PC-9 (cell line): Measurements from ENCODE around the gene EML6. TPM values are rescaled to one million over a fixed set of nuclear protein-coding genes. Genes with fewer than 3 reads are reported as not detected.

Experiments used
- BruUV-seq: library from RNA; stranded (reverse); fragments of 400-500 nt; replicated peaks from 2 replicates; lab custom pipeline; 2021; lab: Mats Ljungman, UMichigan
- CTCF ChIA-PET: fragments of 300-600 bp; sonication (Branson Sonifier 250); formaldehyde crosslinking; loops from one replicate; lab custom pipeline; 2022; ENCODE audit warnings: antibody characterized with exemption; lab: Charles Lee
- POLR2A ChIA-PET: fragments of 300-600 bp; sonication (Branson Sonifier 250); formaldehyde crosslinking; loops from one replicate; lab custom pipeline; 2022; ENCODE audit warnings: antibody characterized with exemption; ENCODE audit not compliant: unreplicated experiment; lab: Charles Lee
- DNase-seq, 2 experiments: peaks; one replicate each; pipeline versions ENCODE4 v3.0.0 to v3.0.0-alpha.2; 2015 to 2022; ENCODE audit warnings: mixed read lengths in 1 of 2
- H2AFZ ChIP-seq: fragments of 200-600 bp; sonication (generic); 2 replicates; pipeline ENCODE4 v1.8.1; 2017; ENCODE audit warnings: antibody characterized with exemption
- H3F3A ChIP-seq: fragments of 200-600 bp; sonication (generic); 2 replicates; pipeline ENCODE4 v1.8.1; 2017; ENCODE audit warnings: antibody characterized with exemption, mild to moderate bottlenecking, low read depth; ENCODE audit not compliant: insufficient read depth
- H3K27ac ChIP-seq: fragments of 200-600 bp; sonication (generic); 2 replicates; pipeline ENCODE4 v1.6.1; 2016; ENCODE audit warnings: mixed run types
- H3K27me3 ChIP-seq: fragments of 200-600 bp; sonication (generic); 2 replicates; pipeline ENCODE4 v1.6.1; 2016; ENCODE audit warnings: low read depth, mixed run types; ENCODE audit not compliant: insufficient read depth
- H3K36me3 ChIP-seq: fragments of 200-600 bp; sonication (generic); 2 replicates; pipeline ENCODE4 v1.6.1; 2016; ENCODE audit warnings: low read depth, mixed run types
- H3K4me1 ChIP-seq: fragments of 200-600 bp; sonication (generic); replicated peaks from 2 replicates; pipeline ENCODE4 v1.6.1; 2016; ENCODE audit warnings: mixed run types; ENCODE audit not compliant: insufficient read depth
- H3K4me2 ChIP-seq: fragments of 200-600 bp; sonication (generic); 2 replicates; pipeline ENCODE4 v1.6.1; 2017; ENCODE audit warnings: mixed run types
- H3K4me3 ChIP-seq: fragments of 200-600 bp; sonication (generic); 2 replicates; pipeline ENCODE4 v1.6.1; 2016; ENCODE audit warnings: mixed run types
- H3K79me2 ChIP-seq: fragments of 200-600 bp; sonication (generic); 2 replicates; pipeline ENCODE4 v1.6.1; 2017; ENCODE audit warnings: low read depth, mixed run types
- H3K9me2 ChIP-seq: fragments of 200-600 bp; sonication (generic); 2 replicates; pipeline ENCODE4 v1.8.1; 2017; ENCODE audit warnings: mild to moderate bottlenecking; ENCODE audit not compliant: insufficient read depth
- H3K9me3 ChIP-seq: fragments of 200-600 bp; sonication (generic); 2 replicates; pipeline ENCODE4 v1.8.1; 2016; ENCODE audit warnings: low read depth; ENCODE audit not compliant: insufficient read depth
- H4K20me1 ChIP-seq: fragments of 200-600 bp; sonication (generic); 2 replicates; pipeline ENCODE4 v1.8.1; 2017; ENCODE audit not compliant: insufficient read depth
- CTCF ChIP-seq: fragments of 200-600 bp; sonication (generic); conservative IDR thresholded peaks from 2 replicates; pipeline ENCODE4 v1.6.1; 2017; ENCODE audit warnings: mixed run types, antibody characterized with exemption, mild to moderate bottlenecking, moderate library complexity
- EZH2 ChIP-seq: fragments of 200-600 bp; sonication (generic); IDR thresholded peaks from 2 replicates; pipeline ENCODE4 v1.8.0; 2017; ENCODE audit warnings: antibody characterized with exemption, low read depth
- intact Hi-C: fragments of 100-400 bp; cut with micrococcal nuclease; formaldehyde crosslinking; loops from one replicate; pipeline ENCODE4 v1.10.0; 2022; ENCODE audit not compliant: unreplicated experiment
- total RNA-seq: library from RNA; stranded (reverse); gene quantifications from 2 replicates; pipeline ENCODE4 v1.2.3, GENCODE V29; 2021

The EML6 gene
- total RNA-seq, 1 experiment from 2014 or later = 3.7 TPM

- CTCF ChIA-PET = interaction anchor here (0.5 kb wide), 1 partner anchor 75 kb away, joined by 3 read pairs; no protein-coding TSS in a partner anchor
- no peaks in the 10 kb centered on the region for H4K20me1 ChIP-seq
- no peaks in the 10 kb centered on the region for H3K36me3 ChIP-seq
- H3K27me3 ChIP-seq = no peaks in the 10 kb centered on the region
- POLR2A ChIA-PET = no interaction called here
- TF ChIP-seq EZH2 (no peak), CTCF (no peak)
- DNase-seq = no peak
- no peaks in the 10 kb centered on the region for H3K9me3 ChIP-seq
- H3K9me2 ChIP-seq = no peaks in the 10 kb centered on the region
- no peak overlapping the region for H3K4me3 ChIP-seq
- H3K4me1 ChIP-seq = no peaks in the 10 kb centered on the region
- no peaks in the 10 kb centered on the region for H3K79me2 ChIP-seq
- no TSS peak for BruUV-seq
- no peak overlapping the region for H2AFZ ChIP-seq
- no peak overlapping the region for H3K4me2 ChIP-seq
- H3F3A ChIP-seq = no peaks in the 10 kb centered on the region
- no peak overlapping the region for H3K27ac ChIP-seq
- intact Hi-C loops = no loop called here
Measured at GRCh38 chr2:54845094-54845493, 121.6 kb downstream of the EML6 start.

GRCh38 chr2:54845514-54845913, 122.1 kb downstream of the EML6 start:
- Histone ChIP-seq H3K4me1 (no peaks in the 10 kb centered on the region), H3K27ac (no peak overlapping the region), H3K36me3 (no peaks in the 10 kb centered on the region), H3K9me2 (no peaks in the 10 kb centered on the region), H3K79me2 (no peaks in the 10 kb centered on the region), H3F3A (no peaks in the 10 kb centered on the region), H3K4me3 (no peak overlapping the region), H2AFZ (no peak overlapping the region), H3K27me3 (no peaks in the 10 kb centered on the region), H4K20me1 (no peaks in the 10 kb centered on the region), H3K4me2 (no peak overlapping the region), H3K9me3 (no peaks in the 10 kb centered on the region)
- POLR2A ChIA-PET = no interaction called here
- no peak for DNase-seq
- TF ChIP-seq CTCF (no peak), EZH2 (no peak)
- BruUV-seq = no TSS peak
- CTCF ChIA-PET = interaction anchor here (0.5 kb wide), 1 partner anchor 76 kb away, joined by 3 read pairs; no protein-coding TSS in a partner anchor
- intact Hi-C loops = no loop called here

- Histone ChIP-seq H3K36me3 (no peaks in the 10 kb centered on the region), H3K4me1 (no peaks in the 10 kb centered on the region), H3K9me3 (no peaks in the 10 kb centered on the region), H2AFZ (no peak overlapping the region), H3F3A (no peaks in the 10 kb centered on the region), H3K4me3 (no peak overlapping the region), H3K9me2 (no peaks in the 10 kb centered on the region), H3K79me2 (no peaks in the 10 kb centered on the region), H3K27ac (no peak overlapping the region), H4K20me1 (no peaks in the 10 kb centered on the region), H3K27me3 (no peaks in the 10 kb centered on the region), H3K4me2 (no peak overlapping the region)
- ChIA-PET CTCF (no interaction called here), POLR2A (no interaction called here)
- BruUV-seq = no TSS peak
- DNase-seq = no peak
- TF ChIP-seq EZH2 (no peak), CTCF (no peak)
- intact Hi-C loops = no loop called here
Measured at GRCh38 chr2:54850171-54851122, 127.0 kb downstream of the EML6 start.
